Hepatocyte (in vitro differentiated cells): Measurements from ENCODE around the gene NUAK1. TPM values are rescaled to one million over a fixed set of nuclear protein-coding genes. Genes with fewer than 3 reads are reported as not detected.

ENCODE experiments used
- DNase-seq: peaks from one replicate; pipeline ENCODE4 v3.0.0-alpha.2; 2016; ENCODE audit warnings: low spot score
- H2AFZ ChIP-seq: fragments of 200-600 bp; sonication (generic); 2 replicates; pipeline ENCODE4 v1.6.0; 2016; ENCODE audit warnings: antibody characterized with exemption, mild to moderate bottlenecking
- H3K27ac ChIP-seq: fragments of 200-600 bp; sonication (generic); 2 replicates; pipeline ENCODE4 v1.5.1; 2016; ENCODE audit warnings: mild to moderate bottlenecking
- H3K27me3 ChIP-seq: fragments of 200-600 bp; sonication (generic); 2 replicates; pipeline ENCODE4 v1.6.1; 2016
- H3K36me3 ChIP-seq: fragments of 200-600 bp; sonication (generic); replicated peaks from 2 replicates; pipeline ENCODE4 v1.5.1; 2016; ENCODE audit warnings: low read depth; ENCODE audit not compliant: insufficient read depth
- H3K4me1 ChIP-seq: fragments of 200-600 bp; sonication (generic); 2 replicates; pipeline ENCODE4 v1.5.1; 2016; ENCODE audit warnings: mild to moderate bottlenecking, moderate library complexity; ENCODE audit not compliant: insufficient read depth
- H3K4me2 ChIP-seq: fragments of 200-600 bp; sonication (generic); 2 replicates; pipeline ENCODE4 v1.6.0; 2016
- H3K4me3 ChIP-seq: fragments of 200-600 bp; sonication (generic); 2 replicates; pipeline ENCODE4 v1.5.1; 2016; ENCODE audit warnings: mild to moderate bottlenecking
- H3K79me2 ChIP-seq: fragments of 200-600 bp; sonication (generic); 2 replicates; pipeline ENCODE4 v1.6.0; 2017; ENCODE audit warnings: mild to moderate bottlenecking
- H3K9me2 ChIP-seq: fragments of 200-600 bp; sonication (generic); replicated peaks from 2 replicates; pipeline ENCODE4 v1.6.0; 2017; ENCODE audit warnings: mild to moderate bottlenecking; ENCODE audit not compliant: insufficient read depth
- H3K9me3 ChIP-seq: fragments of 200-600 bp; sonication (generic); 2 replicates; pipeline ENCODE4 v1.5.1; 2016; ENCODE audit warnings: low read depth, mild to moderate bottlenecking
- H4K20me1 ChIP-seq: fragments of 200-600 bp; sonication (generic); 2 replicates; pipeline ENCODE4 v1.6.0; 2016; ENCODE audit warnings: mild to moderate bottlenecking; ENCODE audit not compliant: insufficient read depth, poor library complexity, severe bottlenecking
- EZH2 ChIP-seq: fragments of 200-600 bp; sonication (generic); IDR thresholded peaks from 2 replicates; pipeline ENCODE4 v1.6.1; 2016; ENCODE audit warnings: antibody characterized with exemption, mild to moderate bottlenecking, borderline replicate concordance
- EZH2phosphoT487 ChIP-seq: fragments of 200-600 bp; sonication (generic); IDR thresholded peaks from one replicate; pipeline ENCODE4 v1.6.1; 2018; ENCODE audit warnings: antibody characterized with exemption, mild to moderate bottlenecking, low read depth, moderate library complexity; ENCODE audit not compliant: unreplicated experiment, severe bottlenecking
- WGBS: methylation state at CpG from one replicate; pipeline ENCODE4 v1.1.6; 2016; ENCODE audit warnings: low lambda C conversion rate; ENCODE audit errors: missing lambda C conversion rate; 5-methylcytosine and 5-hydroxymethylcytosine counted together
- polyA plus RNA-seq: library from polyadenylated mRNA; unstranded; fragments of >200 nt; fragmentation: Nextera tagmentation; extraction: Ambion mirVana; gene quantifications from 2 replicates; pipeline ENCODE4 v1.2.1, GENCODE V29; 2016
- total RNA-seq: library from RNA; depleted of rRNA; stranded (reverse); fragments of >200 nt; gene quantifications from 2 replicates; pipeline ENCODE4 v1.2.3, GENCODE V29; 2014
- TF ChIP-seq, protein P1 (sequence below): fragments of 200-600 bp; sonication (generic); IDR thresholded peaks from 2 replicates; pipeline ENCODE4 v1.5.1; 2016; ENCODE audit warnings: antibody characterized with exemption, mild to moderate bottlenecking; ENCODE audit not compliant: poor library complexity

Gene NUAK1
- total and polyA plus RNA-seq, 2 experiments from 2014 or later, result 3.5 to 13.0 TPM

DNA sequence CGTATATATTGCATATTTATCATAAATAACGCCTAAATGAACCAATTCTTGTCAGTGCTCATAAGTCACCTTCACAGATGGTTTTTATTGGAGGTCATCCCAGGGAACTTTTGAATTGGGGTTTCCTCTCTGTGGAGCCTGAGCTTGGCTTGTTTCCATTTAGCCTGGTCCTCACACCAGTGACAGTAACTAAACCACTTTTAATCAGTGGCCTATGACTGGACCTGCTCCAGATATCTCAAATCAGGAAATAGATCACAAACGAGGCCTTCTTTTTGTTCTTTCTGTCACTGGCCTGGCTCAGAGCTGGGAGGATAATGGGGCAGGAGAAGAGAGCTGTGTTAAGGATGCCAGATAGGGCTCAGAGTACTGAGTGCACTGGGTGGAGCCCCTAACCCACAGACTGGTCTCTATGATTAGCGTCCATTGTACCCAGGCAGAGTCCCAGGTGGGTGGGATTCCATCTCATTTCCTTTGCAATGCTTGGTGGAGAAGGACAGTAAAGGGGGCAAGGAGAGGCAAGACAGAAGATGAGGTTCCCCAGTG lies 92.4 kb downstream of the NUAK1 start:
- Histone ChIP-seq H3K9me3 (no peaks in the 10 kb centered on the region), H3K36me3 (no peaks in the 10 kb centered on the region), H3K27ac (no peak overlapping the region), H4K20me1 (no peaks in the 10 kb centered on the region), H2AFZ (no peak overlapping the region), H3K79me2 (no peaks in the 10 kb centered on the region), H3K27me3 (no peaks in the 10 kb centered on the region), H3K4me3 (no peak overlapping the region), H3K4me1 (no peaks in the 10 kb centered on the region), H3K4me2 (no peak overlapping the region), H3K9me2 (no peaks in the 10 kb centered on the region)
- WGBS, result 81% methylated on average over 4 of the region's 4 CpGs
- TF ChIP-seq, protein P1, sequence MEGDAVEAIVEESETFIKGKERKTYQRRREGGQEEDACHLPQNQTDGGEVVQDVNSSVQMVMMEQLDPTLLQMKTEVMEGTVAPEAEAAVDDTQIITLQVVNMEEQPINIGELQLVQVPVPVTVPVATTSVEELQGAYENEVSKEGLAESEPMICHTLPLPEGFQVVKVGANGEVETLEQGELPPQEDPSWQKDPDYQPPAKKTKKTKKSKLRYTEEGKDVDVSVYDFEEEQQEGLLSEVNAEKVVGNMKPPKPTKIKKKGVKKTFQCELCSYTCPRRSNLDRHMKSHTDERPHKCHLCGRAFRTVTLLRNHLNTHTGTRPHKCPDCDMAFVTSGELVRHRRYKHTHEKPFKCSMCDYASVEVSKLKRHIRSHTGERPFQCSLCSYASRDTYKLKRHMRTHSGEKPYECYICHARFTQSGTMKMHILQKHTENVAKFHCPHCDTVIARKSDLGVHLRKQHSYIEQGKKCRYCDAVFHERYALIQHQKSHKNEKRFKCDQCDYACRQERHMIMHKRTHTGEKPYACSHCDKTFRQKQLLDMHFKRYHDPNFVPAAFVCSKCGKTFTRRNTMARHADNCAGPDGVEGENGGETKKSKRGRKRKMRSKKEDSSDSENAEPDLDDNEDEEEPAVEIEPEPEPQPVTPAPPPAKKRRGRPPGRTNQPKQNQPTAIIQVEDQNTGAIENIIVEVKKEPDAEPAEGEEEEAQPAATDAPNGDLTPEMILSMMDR, result no peak
- TF ChIP-seq EZH2, result no peak
- no peak for TF ChIP-seq EZH2phosphoT487
- no peak for DNase-seq

DNA sequence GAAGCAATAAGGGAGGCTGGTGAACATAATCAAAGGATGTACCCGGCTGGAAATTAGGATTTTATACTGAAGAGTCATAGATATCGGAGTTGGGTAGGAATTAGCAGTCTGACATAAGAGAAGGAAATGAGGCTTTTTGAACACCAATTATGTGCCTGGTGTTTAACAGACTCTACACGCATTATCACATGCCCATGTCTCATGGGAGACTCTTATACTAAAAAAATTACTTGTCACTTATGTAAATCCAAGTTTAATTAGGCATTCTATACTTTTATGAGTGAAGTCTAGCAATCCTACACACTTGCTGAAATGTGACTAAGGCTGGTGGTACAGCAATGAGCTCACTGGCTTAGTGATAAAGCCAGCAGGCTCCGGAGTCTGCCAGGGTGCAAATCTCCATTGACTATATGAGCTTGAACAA lies 93.5 kb downstream of the NUAK1 start:
- TF ChIP-seq, protein P1, result no peak
- TF ChIP-seq EZH2phosphoT487, result no peak
- TF ChIP-seq EZH2, result no peak
- Histone ChIP-seq H3K79me2 (no peaks in the 10 kb centered on the region), H3K36me3 (no peaks in the 10 kb centered on the region), H3K27me3 (no peaks in the 10 kb centered on the region), H3K9me3 (no peaks in the 10 kb centered on the region), H4K20me1 (no peaks in the 10 kb centered on the region), H3K4me3 (no peak overlapping the region), H3K4me1 (no peaks in the 10 kb centered on the region), H2AFZ (no peak overlapping the region), H3K27ac (no peak overlapping the region), H3K4me2 (no peak overlapping the region), H3K9me2 (no peaks in the 10 kb centered on the region)
- no peak for DNase-seq
- 79% methylated on average over 4 of the region's 4 CpGs for WGBS

DNA sequence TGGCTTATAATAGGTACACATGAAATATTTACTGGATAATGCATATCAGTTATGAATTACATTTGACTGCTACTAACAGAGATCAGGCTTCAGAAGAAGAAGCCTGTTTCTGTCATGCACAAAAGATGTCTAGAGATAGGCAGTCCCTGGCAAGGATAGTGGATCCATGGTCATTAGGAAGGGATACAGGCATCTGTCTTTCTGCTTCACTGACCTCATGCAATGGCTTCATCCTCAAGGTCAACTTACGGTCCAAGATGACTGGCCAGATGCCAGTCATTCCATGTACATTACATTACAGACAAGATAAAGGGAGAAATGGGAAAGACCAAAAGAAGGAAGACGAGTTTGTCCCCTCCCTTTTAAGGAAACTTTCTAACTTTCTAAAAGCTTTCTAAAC lies 94.0 kb downstream of the NUAK1 start:
- Histone ChIP-seq H3K4me3 (no peak overlapping the region), H3K4me1 (no peaks in the 10 kb centered on the region), H4K20me1 (no peaks in the 10 kb centered on the region), H3K27ac (no peak overlapping the region), H3K36me3 (no peaks in the 10 kb centered on the region), H3K27me3 (no peaks in the 10 kb centered on the region), H3K4me2 (no peak overlapping the region), H2AFZ (no peak overlapping the region), H3K79me2 (no peaks in the 10 kb centered on the region), H3K9me3 (no peaks in the 10 kb centered on the region), H3K9me2 (no peaks in the 10 kb centered on the region)
- TF ChIP-seq EZH2phosphoT487 (no peak), EZH2 (no peak)
- TF ChIP-seq, protein P1, result no peak
- no peak for DNase-seq
- WGBS, result 51% methylated on average over 2 of the region's 2 CpGs

GRCh38 chr12:106042037-106042436 lies 96.7 kb downstream of the NUAK1 start:
- no peaks in the 10 kb centered on the region for H4K20me1 ChIP-seq
- no peaks in the 10 kb centered on the region for H3K9me2 ChIP-seq
- H3K4me1 ChIP-seq, result no peaks in the 10 kb centered on the region
- TF ChIP-seq, protein P1, result no peak
- TF ChIP-seq EZH2phosphoT487 (no peak), EZH2 (no peak)
- no peak overlapping the region for H2AFZ ChIP-seq
- H3K4me2 ChIP-seq, result no peak overlapping the region
- no peaks in the 10 kb centered on the region for H3K27me3 ChIP-seq
- WGBS, result 72% methylated on average over 4 of the region's 4 CpGs
- no peaks in the 10 kb centered on the region for H3K9me3 ChIP-seq
- H3K4me3 ChIP-seq, result no peak overlapping the region
- no peaks in the 10 kb centered on the region for H3K79me2 ChIP-seq
- no peaks in the 10 kb centered on the region for H3K36me3 ChIP-seq
- DNase-seq, result no peak
- no peak overlapping the region for H3K27ac ChIP-seq
